ENCODE results near the gene PAQR4.

DNA sequence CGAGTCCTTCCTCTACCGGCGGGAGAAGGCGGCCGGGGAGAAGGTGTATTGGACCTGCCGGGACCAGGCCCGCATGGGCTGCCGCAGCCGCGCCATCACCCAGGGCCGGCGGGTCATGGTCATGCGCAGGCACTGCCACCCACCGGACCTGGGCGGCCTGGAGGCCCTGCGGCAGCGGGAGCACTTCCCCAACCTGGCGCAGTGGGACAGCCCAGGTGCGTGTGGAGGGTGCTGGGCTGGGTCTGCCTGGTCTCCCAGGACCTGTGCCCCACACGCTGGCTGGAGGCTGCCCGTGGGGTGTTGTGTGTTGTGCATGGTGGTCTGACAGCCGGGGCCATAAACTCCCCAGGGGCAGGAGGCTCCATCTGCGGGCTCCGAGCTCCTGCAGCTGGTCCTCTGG lies 32.0 kb upstream of the PAQR4 start:
- no peak for TF ChIP-seq ZFP3 (CRISPR knock-in tag; IDR thresholded peaks at IDR 0.05)
- TF ChIP-seq, protein P1, sequence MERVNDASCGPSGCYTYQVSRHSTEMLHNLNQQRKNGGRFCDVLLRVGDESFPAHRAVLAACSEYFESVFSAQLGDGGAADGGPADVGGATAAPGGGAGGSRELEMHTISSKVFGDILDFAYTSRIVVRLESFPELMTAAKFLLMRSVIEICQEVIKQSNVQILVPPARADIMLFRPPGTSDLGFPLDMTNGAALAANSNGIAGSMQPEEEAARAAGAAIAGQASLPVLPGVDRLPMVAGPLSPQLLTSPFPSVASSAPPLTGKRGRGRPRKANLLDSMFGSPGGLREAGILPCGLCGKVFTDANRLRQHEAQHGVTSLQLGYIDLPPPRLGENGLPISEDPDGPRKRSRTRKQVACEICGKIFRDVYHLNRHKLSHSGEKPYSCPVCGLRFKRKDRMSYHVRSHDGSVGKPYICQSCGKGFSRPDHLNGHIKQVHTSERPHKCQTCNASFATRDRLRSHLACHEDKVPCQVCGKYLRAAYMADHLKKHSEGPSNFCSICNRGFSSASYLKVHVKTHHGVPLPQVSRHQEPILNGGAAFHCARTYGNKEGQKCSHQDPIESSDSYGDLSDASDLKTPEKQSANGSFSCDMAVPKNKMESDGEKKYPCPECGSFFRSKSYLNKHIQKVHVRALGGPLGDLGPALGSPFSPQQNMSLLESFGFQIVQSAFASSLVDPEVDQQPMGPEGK (CRISPR knock-in tag; IDR thresholded peaks at IDR 0.05; ENCODE audit: borderline replicate concordance), result no peak
- TF ChIP-seq ZNF8 (CRISPR knock-in tag; IDR thresholded peaks at IDR 0.05), result no peak
- TF ChIP-seq CREB5 (CRISPR knock-in tag; IDR thresholded peaks at IDR 0.05; ENCODE audit: low read depth), result no peak
- no peak for TF ChIP-seq ARNTL (CRISPR knock-in tag; IDR thresholded peaks at IDR 0.05; ENCODE audit: borderline replicate concordance, low read depth)
- TF ChIP-seq CSRNP3 (CRISPR knock-in tag; IDR thresholded peaks at IDR 0.05), result no peak
- TF ChIP-seq RARB (CRISPR knock-in tag; IDR thresholded peaks at IDR 0.05), result no peak
- no peak for TF ChIP-seq PPARA (CRISPR knock-in tag; IDR thresholded peaks at IDR 0.05; ENCODE audit: borderline replicate concordance)
- no peak for TF ChIP-seq ISL1 (CRISPR knock-in tag; IDR thresholded peaks at IDR 0.05)
- no peak for TF ChIP-seq CSDC2 (CRISPR knock-in tag; IDR thresholded peaks at IDR 0.05)
- TF ChIP-seq, protein P2, sequence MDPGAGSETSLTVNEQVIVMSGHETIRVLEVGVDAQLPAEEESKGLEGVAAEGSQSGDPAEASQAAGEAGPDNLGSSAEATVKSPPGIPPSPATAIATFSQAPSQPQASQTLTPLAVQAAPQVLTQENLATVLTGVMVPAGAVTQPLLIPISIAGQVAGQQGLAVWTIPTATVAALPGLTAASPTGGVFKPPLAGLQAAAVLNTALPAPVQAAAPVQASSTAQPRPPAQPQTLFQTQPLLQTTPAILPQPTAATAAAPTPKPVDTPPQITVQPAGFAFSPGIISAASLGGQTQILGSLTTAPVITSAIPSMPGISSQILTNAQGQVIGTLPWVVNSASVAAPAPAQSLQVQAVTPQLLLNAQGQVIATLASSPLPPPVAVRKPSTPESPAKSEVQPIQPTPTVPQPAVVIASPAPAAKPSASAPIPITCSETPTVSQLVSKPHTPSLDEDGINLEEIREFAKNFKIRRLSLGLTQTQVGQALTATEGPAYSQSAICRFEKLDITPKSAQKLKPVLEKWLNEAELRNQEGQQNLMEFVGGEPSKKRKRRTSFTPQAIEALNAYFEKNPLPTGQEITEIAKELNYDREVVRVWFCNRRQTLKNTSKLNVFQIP (CRISPR knock-in tag; IDR thresholded peaks at IDR 0.05; ENCODE audit: borderline replicate concordance, low read depth), result no peak
- TF ChIP-seq SNAI2 (CRISPR knock-in tag; IDR thresholded peaks at IDR 0.05), result no peak
- TF ChIP-seq ZNF70 (CRISPR knock-in tag; IDR thresholded peaks at IDR 0.05), result no peak
